DND-41 (cell line): Measurements from ENCODE around the gene AFF3.

ENCODE experiments used
- CTCF ChIP-seq: IDR thresholded peaks from 2 replicates; pipeline ENCODE4 v1.5.1; 2012; ENCODE audit warnings: borderline replicate concordance, low read length, moderate library complexity, mild to moderate bottlenecking; ENCODE audit not compliant: poor library complexity, severe bottlenecking; ENCODE audit errors: extremely low read depth
- EZH2 ChIP-seq: IDR thresholded peaks from 3 replicates; pipeline ENCODE4 v1.6.1; 2012; ENCODE audit warnings: borderline replicate concordance, low read depth, mild to moderate bottlenecking, moderate library complexity, low read length, inconsistent platforms; ENCODE audit not compliant: severe bottlenecking

- no peak for TF ChIP-seq CTCF
- TF ChIP-seq EZH2: no peak
Measured at GRCh38 chr2:99905025-99905424, 237.4 kb downstream of the AFF3 start.
